Brain pericyte (primary cell): Measurements from ENCODE around the gene PDE3A.
"Not testable (repeated sequence)": the region's sequence is repeated elsewhere in the genome, so short reads cannot be mapped to it uniquely, and the experiment has no call there.

ENCODE experiments used
- DNase-seq: peaks from one replicate; pipeline ENCODE4 v3.0.0-alpha.2; 2012; ENCODE audit warnings: low read depth, low spot score

PDE3A gene

GRCh38 chr12:20368114-20368650, at the start of gene PDE3A:
TSS of gene PDE3A (plus strand) at chr12:20368537. CDS start at chr12:20369285, 748 bp downstream.
- peak; percentile 73 for DNase-seq

GRCh38 chr12:20319366-20319765, 49.0 kb upstream of the PDE3A start:
- DNase-seq = no peak

- DNase-seq = no peak
Observed at GRCh38 chr12:20320552-20320951, 47.8 kb upstream of the PDE3A start.

- not testable (repeated sequence) for DNase-seq
Observed at GRCh38 chr12:20330826-20331505, 37.4 kb upstream of the PDE3A start.

- DNase-seq = no peak
Observed at GRCh38 chr12:20339060-20339459, 29.3 kb upstream of the PDE3A start.

- no peak for DNase-seq
Observed at GRCh38 chr12:20342111-20342510, 26.2 kb upstream of the PDE3A start.

- no peak for DNase-seq
Observed at GRCh38 chr12:20345866-20346265, 22.5 kb upstream of the PDE3A start.

GRCh38 chr12:20350026-20350425, 18.3 kb upstream of the PDE3A start:
- no peak for DNase-seq

- DNase-seq = peak; percentile 79
Observed at GRCh38 chr12:20350495-20350894, 17.8 kb upstream of the PDE3A start.

GRCh38 chr12:20351406-20351805, 16.9 kb upstream of the PDE3A start:
- DNase-seq = no peak

GRCh38 chr12:20356048-20356447, 12.3 kb upstream of the PDE3A start:
- no peak for DNase-seq

- DNase-seq = no peak
Observed at GRCh38 chr12:20360407-20360806, 7.9 kb upstream of the PDE3A start.

- no peak for DNase-seq
Observed at GRCh38 chr12:20361416-20361815, 6.9 kb upstream of the PDE3A start.

GRCh38 chr12:20364501-20364900, 3.8 kb upstream of the PDE3A start:
- no peak for DNase-seq

- DNase-seq = no peak
Observed at GRCh38 chr12:20366776-20367409, 1.4 kb upstream of the PDE3A start.

- no peak for DNase-seq
Observed at GRCh38 chr12:20367583-20368113, 689 bp upstream of the PDE3A start.

GRCh38 chr12:20368651-20369304, 441 bp downstream of the PDE3A start:
- DNase-seq = no peak

GRCh38 chr12:20369305-20370013, 1.1 kb downstream of the PDE3A start:
- peak; percentile 77 for DNase-seq

GRCh38 chr12:20370014-20370386, 1.7 kb downstream of the PDE3A start:
- DNase-seq = no peak

- DNase-seq = no peak
Observed at GRCh38 chr12:20370866-20371519, 2.7 kb downstream of the PDE3A start.
